HK-2 (cell line): ENCODE data around the gene PIK3CB.

Experiments
- DNase-seq: peaks from one replicate; pipeline ENCODE4 v3.0.0-alpha.2; 2018; ENCODE audit not compliant: unreplicated experiment

PIK3CB gene

GRCh38 chr3:138834596-138835396 is at the start of gene PIK3CB:
TSS of gene PIK3CB (minus strand) at chr3:138834928. CDS start at chr3:138759343, 75,585 bp downstream.
- DNase-seq, result peak; percentile 92

GRCh38 chr3:138881233-138881632 is 46.5 kb upstream of the PIK3CB start:
- DNase-seq, result no peak

GRCh38 chr3:138879541-138880380 is 45.0 kb upstream of the PIK3CB start:
- no peak for DNase-seq

- DNase-seq, result no peak
These were observed 42.5 kb upstream of the PIK3CB start for GRCh38 chr3:138877226-138877625.

- no peak for DNase-seq
These were observed 41.3 kb upstream of the PIK3CB start for GRCh38 chr3:138875754-138876664.

- DNase-seq, result no peak
These were observed 40.5 kb upstream of the PIK3CB start for GRCh38 chr3:138875096-138875753.

- DNase-seq, result no peak
These were observed 38.9 kb upstream of the PIK3CB start for GRCh38 chr3:138873471-138874278.

- DNase-seq, result no peak
These were observed 37.9 kb upstream of the PIK3CB start for GRCh38 chr3:138872632-138873031.

GRCh38 chr3:138867996-138868395 is 33.3 kb upstream of the PIK3CB start:
- no peak for DNase-seq

- no peak for DNase-seq
These were observed 29.0 kb upstream of the PIK3CB start for GRCh38 chr3:138863776-138864113.

- DNase-seq, result peak; percentile 69
These were observed 28.4 kb upstream of the PIK3CB start for GRCh38 chr3:138862924-138863775.

- DNase-seq, result peak; percentile 21
These were observed 27.8 kb upstream of the PIK3CB start for GRCh38 chr3:138862531-138862923.

GRCh38 chr3:138861798-138862197 is 27.1 kb upstream of the PIK3CB start:
- DNase-seq, result peak; percentile 51

- DNase-seq, result no peak
These were observed 22.1 kb upstream of the PIK3CB start for GRCh38 chr3:138856799-138857198.

GRCh38 chr3:138854940-138855339 is 20.2 kb upstream of the PIK3CB start:
- no peak for DNase-seq

GRCh38 chr3:138854204-138854603 is 19.5 kb upstream of the PIK3CB start:
- DNase-seq, result no peak

- no peak for DNase-seq
These were observed 15.4 kb upstream of the PIK3CB start for GRCh38 chr3:138850151-138850550.

GRCh38 chr3:138849222-138849940 is 14.7 kb upstream of the PIK3CB start:
- no peak for DNase-seq

- DNase-seq, result no peak
These were observed 14.0 kb upstream of the PIK3CB start for GRCh38 chr3:138848696-138849095.
